ENCODE results near the gene GUCA1A.
"Not testable (repeated sequence)": the region's sequence is repeated elsewhere in the genome, so short reads cannot be mapped to it uniquely, and the experiment has no call there.

GUCA1A gene

DNA sequence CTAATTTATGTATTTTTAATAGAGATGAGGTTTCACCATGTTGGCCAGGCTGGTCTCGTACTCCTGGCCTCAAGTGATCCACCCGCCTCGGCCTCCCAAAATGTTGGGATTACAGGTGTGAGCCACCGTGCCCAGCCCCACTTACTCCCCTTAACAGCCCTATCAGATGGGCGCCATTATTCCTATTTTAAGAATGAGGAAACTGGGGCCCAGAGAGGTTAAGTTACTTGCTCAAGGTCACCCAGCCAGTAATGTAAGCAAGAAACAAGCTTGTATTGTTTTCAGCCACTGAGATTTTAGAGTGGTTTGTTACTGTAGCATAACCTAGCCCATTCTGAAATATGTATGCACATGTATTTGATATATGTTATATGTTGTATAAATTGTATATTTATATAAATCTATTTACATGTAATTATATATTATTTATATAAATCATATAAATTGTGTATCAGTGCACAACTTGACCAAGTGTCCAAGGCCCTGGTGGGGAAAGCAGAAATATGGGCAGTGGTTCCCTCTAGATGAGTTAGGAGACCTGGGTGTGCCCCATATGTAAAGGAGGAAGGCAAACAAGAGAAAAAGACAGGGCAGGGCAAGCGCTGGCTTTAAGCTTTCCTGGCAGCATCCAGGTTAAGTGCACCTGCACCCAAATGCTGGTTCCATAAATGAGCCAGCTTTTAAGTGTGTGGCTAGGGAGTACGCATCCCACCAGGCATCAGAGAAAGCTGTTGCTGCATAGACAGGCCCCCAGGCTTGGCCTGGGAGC, 1.2 kb upstream of the GUCA1A start:
- in situ Hi-C loops (cut with MboI; ENCODE audit: low sequenced_read_pairs), result no loop called here

GRCh38 chr6:42175860-42176259, 2.7 kb downstream of the GUCA1A start:
- in situ Hi-C loops (cut with MboI; ENCODE audit: low sequenced_read_pairs), result no loop called here

DNA sequence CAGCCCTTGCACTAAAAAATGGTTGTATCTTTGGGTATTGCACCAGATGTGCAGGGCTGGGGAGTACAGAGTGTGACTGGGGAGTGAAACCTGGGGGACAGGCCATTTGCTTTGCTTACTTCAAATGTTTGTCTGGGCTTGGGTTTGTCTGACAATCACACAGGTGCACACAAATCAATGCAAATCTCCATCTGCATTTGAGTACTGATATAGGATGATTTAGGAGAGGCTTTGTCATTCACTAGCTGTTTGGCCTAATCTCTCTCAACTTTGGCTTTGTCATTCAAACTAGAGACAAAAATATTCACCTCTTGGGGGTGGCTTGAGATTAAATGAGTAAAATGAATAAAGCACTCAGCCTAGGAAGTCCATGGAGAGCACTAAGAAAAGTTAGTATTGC, 3.8 kb downstream of the GUCA1A start:
- in situ Hi-C loops (cut with MboI; ENCODE audit: low sequenced_read_pairs), result no loop called here

DNA sequence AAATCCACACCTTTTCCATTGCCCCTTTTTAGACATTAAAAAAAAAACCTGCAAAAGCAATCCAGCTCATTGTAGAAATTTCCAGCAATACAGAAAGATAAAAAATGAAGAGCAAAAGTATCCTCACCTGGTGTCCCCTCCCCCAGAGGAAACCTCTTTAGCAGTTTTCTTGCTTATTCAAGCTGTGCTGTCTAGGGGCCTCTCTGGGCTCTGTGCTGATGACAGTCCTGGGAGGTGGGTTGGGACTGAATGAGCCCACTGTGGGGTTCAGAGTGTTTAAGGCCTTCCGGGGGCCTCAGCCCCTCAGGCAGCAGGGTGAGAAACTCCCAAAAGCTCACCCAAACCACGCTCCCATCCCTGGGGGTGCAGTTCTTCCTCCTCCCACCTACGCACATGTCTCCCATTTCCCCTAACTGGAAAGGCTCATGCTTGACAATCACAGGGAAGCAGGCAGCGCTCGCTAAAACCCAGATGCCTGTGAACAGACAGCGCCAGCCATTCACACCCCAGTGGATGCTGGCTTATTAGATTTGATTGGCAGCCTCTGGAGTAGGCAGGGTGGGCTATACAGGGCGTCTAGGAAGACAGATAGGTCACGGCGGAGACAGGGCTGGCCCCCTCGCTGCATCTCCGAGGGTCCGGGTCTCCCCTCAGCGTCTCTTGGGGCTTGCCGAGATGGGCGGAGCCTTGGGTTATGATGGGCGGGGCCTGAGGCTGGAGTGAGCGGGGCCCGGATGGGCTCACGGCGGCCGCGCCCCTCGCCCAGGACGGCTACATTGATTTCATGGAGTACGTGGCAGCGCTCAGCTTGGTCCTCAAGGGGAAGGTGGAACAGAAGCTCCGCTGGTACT, 4.6 kb downstream of the GUCA1A start:
- in situ Hi-C loops (cut with MboI; ENCODE audit: low sequenced_read_pairs), result no loop called here

DNA sequence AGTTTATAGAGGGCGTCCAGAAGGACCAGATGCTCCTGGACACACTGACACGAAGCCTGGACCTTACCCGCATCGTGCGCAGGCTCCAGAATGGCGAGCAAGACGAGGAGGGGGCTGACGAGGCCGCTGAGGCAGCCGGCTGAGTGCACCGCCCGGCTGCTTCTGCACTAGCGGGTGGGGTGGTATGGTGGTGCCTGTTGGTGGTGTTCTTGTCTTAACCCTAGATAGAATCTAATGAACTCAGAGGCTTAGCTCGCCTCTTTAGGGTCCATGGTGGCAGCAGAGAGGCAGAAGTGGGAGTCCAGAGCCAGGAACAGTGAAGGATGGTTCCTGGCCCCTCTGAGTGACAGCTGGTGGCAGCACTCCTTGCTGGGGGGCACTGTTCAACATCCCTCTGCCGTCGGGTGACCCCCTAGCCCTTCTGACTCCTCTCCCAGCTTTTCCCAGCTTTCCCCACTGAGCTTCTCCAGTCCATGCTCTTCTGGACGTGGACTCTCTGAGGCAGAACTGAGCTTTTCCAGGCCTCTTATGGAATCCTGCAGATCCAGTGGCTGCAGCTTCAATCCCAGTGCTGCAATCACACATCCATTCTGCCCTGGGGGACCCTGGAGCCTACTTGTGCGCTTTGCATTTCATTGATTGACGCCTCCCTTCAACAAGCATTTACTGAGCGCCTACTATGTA, 6.2 kb downstream of the GUCA1A start:
- in situ Hi-C loops (cut with MboI; ENCODE audit: low sequenced_read_pairs), result no loop called here

GRCh38 chr6:42179945-42180313, 6.8 kb downstream of the GUCA1A start:
- in situ Hi-C loops (cut with MboI; ENCODE audit: low sequenced_read_pairs), result no loop called here

DNA sequence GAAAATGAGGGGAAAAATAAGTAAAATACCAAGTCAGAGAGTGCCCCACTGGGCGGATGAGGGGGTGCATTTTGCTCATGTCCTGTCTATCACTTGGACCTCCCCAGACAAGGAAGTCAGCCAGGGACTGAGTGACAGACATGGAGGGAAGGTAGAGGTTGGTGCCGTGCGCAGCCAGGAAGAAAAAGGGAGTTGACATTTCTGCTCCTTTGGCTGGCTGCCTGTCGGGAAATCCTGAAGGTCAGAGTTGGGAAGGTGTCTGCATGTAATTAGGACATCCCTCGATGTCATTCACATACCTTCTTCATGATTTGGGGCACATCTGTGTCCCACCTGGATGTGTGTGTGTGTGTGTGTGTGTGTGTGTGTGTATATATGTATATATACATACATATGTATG, 8.9 kb downstream of the GUCA1A start:
- in situ Hi-C loops (cut with MboI; ENCODE audit: low sequenced_read_pairs), result no loop called here

DNA sequence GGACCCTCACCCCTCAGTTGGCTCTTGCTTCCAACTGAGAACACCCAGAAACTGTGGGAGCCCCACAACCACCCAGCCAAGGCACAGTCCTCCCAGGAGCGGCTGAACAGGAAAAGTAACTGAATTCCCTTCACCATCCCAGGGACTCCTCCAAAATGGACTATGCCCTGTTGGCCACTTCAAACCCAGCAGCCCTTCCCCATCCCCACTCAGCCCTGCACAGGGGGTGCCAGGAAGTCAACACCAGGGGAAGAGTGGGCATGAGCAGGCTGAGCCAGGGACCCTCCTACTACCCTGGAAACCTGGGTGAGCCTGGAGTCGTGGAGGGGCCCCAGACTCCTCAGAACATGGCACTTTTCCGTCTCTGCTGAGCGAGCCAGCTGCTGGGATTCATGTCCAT, 11.3 kb downstream of the GUCA1A start:
- in situ Hi-C loops (cut with MboI; ENCODE audit: low sequenced_read_pairs), result no loop called here

- in situ Hi-C loops (cut with MboI; ENCODE audit: low sequenced_read_pairs), result no loop called here
Observed at GRCh38 chr6:42185597-42185996, 12.4 kb downstream of the GUCA1A start.

DNA sequence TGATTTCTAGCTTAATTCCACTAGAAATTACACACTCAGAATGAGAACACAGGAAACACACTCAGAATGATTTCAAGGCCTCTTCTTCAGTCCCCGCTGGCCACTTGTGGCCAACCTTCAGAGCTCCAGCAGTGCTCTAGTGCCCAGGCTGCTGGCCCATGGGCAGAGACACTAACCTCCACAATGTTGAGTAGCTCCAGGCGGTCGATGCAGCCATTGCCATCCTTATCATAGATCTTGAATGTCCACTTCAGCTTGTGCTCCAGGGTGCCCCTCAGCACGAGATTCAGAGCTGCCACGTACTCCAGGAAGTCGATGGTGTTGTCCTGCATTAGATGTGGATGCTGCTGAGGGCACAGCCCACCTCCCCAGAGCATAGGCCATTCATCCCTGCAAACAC, 15.2 kb downstream of the GUCA1A start:
- in situ Hi-C loops (cut with MboI; ENCODE audit: low sequenced_read_pairs), result no loop called here

DNA sequence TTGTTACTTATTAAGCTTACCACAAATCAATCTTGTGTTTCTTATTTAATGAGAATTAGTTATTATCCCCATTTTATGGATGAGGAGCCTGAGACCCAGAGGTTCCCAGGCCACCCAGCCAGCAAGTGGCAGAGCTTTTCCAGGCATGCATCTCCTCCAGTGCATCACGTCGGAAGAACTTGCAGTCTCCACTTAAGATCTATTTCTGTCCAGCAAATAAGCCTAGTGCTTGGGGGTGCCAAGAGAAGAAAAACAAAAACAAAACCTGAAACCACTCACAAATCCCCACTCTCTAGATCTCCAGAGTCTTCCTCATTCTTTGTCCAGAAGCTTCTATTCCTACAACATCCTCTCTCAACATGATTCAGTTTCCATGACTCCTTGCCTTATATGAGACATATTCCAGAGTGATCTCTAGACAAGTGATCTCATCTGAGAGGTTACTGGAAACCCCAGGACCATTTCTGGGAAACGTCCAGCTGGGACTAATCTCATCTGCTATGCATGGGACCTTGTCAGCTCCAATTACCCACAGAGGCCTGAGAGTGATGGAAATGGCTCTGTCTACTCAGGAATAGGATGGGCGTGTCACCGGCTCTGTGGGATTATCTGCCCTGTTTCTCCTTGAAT, 17.5 kb downstream of the GUCA1A start:
- in situ Hi-C loops (cut with MboI; ENCODE audit: low sequenced_read_pairs), result no loop called here

DNA sequence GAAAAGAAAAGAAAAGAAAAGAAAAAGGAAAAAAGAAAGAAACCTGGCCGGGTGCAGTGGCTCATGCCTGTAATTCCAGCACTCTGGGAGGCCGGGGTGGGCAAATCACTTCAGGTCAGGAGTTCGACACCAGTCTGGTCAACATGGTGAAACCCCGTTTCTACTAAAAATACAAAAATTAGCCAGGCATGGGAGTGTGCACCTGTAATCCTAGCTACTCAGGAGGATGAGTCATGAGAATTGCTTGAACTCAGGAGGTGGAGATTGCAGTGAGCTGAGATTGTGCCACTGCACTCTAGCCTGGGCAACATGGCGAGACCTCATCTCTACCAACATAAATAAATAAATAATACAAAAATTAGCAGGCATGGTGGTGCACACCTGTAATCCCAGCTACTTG, 19.2 kb downstream of the GUCA1A start:
- in situ Hi-C loops (cut with MboI; ENCODE audit: low sequenced_read_pairs), result not testable (repeated sequence)

DNA sequence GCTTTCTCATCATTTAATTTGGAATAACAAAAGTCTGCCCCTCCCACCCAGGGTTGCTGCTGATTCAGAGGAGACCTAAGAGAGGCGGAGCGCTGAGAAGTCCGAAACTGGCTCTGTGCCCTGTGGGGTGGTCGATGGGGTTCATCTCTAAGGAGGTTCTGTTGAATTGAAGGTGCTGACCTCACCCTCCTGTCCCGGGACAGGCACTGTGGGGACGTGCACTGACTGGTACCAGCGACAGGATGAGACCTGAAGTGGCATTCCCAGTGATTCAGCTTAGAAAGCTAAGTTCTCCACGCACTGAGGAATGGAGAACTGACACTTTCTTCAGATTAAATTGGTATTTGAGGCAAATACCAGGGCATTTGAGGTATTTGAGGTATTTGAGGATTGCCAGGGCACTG, 20.3 kb downstream of the GUCA1A start:
- in situ Hi-C loops (cut with MboI; ENCODE audit: low sequenced_read_pairs), result no loop called here

DNA sequence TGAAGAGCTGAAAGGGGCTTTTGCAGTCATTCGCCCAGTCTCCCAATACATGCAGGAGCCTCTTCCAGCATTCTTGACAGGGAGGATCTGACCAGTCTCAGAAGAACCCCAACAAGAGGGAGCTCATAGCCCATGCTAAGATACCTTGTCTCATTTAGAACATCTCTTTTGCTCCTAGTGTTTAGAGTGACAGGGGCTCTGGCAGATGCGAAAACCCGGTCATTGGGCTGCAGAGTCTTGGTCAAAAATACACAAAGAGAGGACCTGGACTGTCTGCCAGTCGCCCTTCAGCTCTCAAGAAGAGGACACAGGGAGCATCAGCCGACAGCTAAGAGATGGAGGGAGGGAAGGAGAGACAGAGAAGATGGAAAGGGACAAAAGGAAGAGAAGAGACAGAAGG, 20.9 kb downstream of the GUCA1A start:
- in situ Hi-C loops (cut with MboI; ENCODE audit: low sequenced_read_pairs), result no loop called here

- in situ Hi-C loops (cut with MboI; ENCODE audit: low sequenced_read_pairs), result no loop called here
Observed at GRCh38 chr6:42195415-42195814, 22.3 kb downstream of the GUCA1A start.

GRCh38 chr6:42197555-42198362, 24.6 kb downstream of the GUCA1A start:
- in situ Hi-C loops (cut with MboI; ENCODE audit: low sequenced_read_pairs), result no loop called here

DNA sequence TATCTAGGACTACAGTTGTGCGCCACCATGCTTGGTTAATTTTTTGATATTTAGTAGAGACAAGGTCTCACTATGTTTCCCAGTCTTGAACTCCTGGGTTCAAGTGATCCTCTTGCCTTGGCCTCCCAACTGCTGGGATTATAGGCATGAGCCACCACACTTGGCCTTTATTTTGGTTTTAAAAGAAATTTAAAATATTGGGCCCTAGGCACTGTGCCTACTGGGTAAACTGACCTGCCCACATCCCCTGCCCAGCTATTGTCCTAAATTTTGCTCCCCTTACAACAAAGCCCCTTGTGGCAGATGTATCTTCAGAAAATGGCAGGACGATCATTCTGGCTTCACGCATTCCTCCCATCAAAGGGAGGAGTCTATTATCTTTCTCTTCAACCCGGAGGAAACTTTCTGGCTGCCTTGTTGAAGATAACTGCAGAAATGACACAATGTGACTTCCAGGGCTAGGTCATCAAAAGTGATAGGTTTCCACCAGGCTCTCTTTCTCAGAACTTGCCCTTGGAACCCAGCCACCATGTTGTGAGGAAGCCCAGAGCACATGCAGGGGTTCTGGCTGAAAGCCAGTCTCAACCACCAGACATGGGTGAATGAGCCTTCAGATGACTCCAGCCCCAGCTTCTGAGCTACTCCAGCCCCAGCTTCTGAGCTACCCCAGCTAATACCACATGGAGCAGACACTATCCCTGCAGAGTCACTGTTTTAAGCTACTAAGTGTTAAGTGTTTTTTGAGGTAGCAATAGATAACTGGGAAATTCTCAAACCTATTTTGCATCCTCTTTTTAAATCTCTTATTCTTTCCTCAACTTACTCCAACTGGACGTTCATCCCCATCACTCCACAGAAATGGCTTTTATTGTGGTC, 26.2 kb downstream of the GUCA1A start:
- in situ Hi-C loops (cut with MboI; ENCODE audit: low sequenced_read_pairs), result no loop called here

DNA sequence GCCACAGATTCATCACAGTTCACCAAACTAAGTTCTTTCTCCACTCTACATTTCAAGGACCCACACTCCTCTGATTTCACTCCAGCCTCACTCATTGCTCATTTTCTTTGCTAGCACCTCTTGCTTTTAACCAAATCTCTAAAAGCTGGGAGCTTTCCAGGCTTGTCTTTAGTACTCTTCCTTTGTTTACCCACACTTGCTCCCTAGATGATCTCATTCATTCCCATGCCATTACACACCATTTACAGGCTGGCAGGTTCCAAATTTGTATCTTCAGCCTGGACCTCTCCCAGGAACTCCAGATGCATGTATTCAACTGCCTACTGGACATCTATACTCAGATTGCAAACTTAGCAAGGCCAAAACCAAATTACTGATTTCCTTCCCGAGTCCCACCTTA, 26.9 kb downstream of the GUCA1A start:
- in situ Hi-C loops (cut with MboI; ENCODE audit: low sequenced_read_pairs), result no loop called here

GRCh38 chr6:42201382-42201781, 28.2 kb downstream of the GUCA1A start:
- in situ Hi-C loops (cut with MboI; ENCODE audit: low sequenced_read_pairs), result no loop called here
